Naive thymus-derived CD8-positive, alpha-beta T cell (primary cell): ENCODE measurements around the gene CNTNAP2. TPM values are rescaled to one million over a fixed set of nuclear protein-coding genes. Genes with fewer than 3 reads are reported as not detected.

Experiments
- ATAC-seq, 2 donors: fragments of 150-1000 bp; cut with Tn5 transposase in 1 of 2; sonication (Bioruptor Pico), chemical (Tn5 transposase) in 1 of 2; 1 replicate in 1 of 2; 2 replicates in 1 of 2; pipeline ENCODE4 v1.10.0; 2021; ENCODE audit warnings: mild to moderate bottlenecking in 2 of 2, moderate library complexity in 2 of 2
- POLR2A ChIA-PET: fragments of 350-600 bp; sonication (Branson Sonifier 250); formaldehyde crosslinking; loops from one replicate; lab custom pipeline; 2021; ENCODE audit warnings: antibody characterized with exemption; lab: Charles Lee
- DNase-seq, 10 donors: peaks; one replicate each; pipeline versions ENCODE4 v3.0.0 to v3.0.0-alpha.2; 2020 to 2022
- H3K27ac Mint-ChIP-seq, 10 donors: one replicate each; pipeline ENCODE4 v1.8.0; 2020 to 2022; ENCODE audit warnings: mild to moderate bottlenecking in 10 of 10, mixed read lengths in 10 of 10, moderate library complexity in 4 of 10, inconsistent platforms in 1 of 10
- H3K27me3 Mint-ChIP-seq, 5 donors: one replicate each; pipeline ENCODE4 v1.8.0; 2021 to 2022; ENCODE audit warnings: mixed read lengths in 5 of 5
- H3K36me3 Mint-ChIP-seq, 3 donors: one replicate each; pipeline ENCODE4 v1.8.0; 2020 to 2022; ENCODE audit warnings: mixed read lengths in 3 of 3, mild to moderate bottlenecking in 2 of 3, inconsistent platforms in 1 of 3
- H3K4me1 Mint-ChIP-seq, 4 donors: one replicate each; pipeline ENCODE4 v1.8.0; 2021 to 2022; ENCODE audit warnings: mixed read lengths in 4 of 4
- H3K4me3 Mint-ChIP-seq, 10 donors: one replicate each; pipeline ENCODE4 v1.8.0; 2020 to 2022; ENCODE audit warnings: mild to moderate bottlenecking in 10 of 10, mixed read lengths in 10 of 10, moderate library complexity in 6 of 10, inconsistent platforms in 1 of 10
- H3K9me3 Mint-ChIP-seq, 9 donors: one replicate each; pipeline ENCODE4 v1.8.0; 2020 to 2022; ENCODE audit warnings: mixed read lengths in 9 of 9, mild to moderate bottlenecking in 3 of 9, inconsistent platforms in 1 of 9, moderate library complexity in 1 of 9
- polyA plus RNA-seq, 3 donors: library from polyadenylated mRNA; unstranded; fragments of 300-500 nt; fragmentation: Illumina TruSeq; gene quantifications; one replicate each; pipeline ENCODE4 v1.2.3, GENCODE V29; 2021
- total RNA-seq, 8 experiments: library from RNA in 2 of 8; stranded (reverse) in 2 of 8; gene quantifications; one replicate each; pipeline ENCODE4 v1.2.3 and lab custom pipeline; 2021 to 2026

CNTNAP2 gene
- total and polyA plus RNA-seq, 5 experiments from 2014 or later = 0.12 to 1.5 (median 0.71) TPM; not detected in 1

DNA sequence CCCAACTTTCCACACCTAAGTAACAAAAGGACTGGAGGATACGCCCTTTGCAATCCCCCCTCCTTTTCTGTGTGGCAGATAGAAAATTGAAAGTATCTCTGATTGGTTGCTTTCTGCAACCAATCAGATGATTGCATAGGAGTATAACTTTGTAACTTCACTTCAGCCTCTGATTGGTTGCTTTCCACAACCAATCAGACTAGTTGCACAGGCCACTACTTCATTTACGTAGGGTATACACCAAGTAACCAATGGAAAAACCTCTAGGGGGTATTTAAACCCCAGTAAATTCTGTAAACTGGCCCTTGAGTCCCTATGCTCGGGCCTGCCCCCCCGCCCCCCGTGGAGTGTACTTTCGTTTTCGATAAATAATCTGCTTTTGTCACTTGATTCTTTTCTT is 1080.4 kb downstream of the CNTNAP2 start:
- Mint-ChIP-seq H3K9me3 (peaks cover 0 to 30% (median 6%) of the 10 kb centered on the region in 9 donors), H3K27me3 (no peaks in the 10 kb centered on the region), H3K4me3 (no peak overlapping the region), H3K27ac (no peak overlapping the region), H3K36me3 (no peaks in the 10 kb centered on the region), H3K4me1 (no peaks in the 10 kb centered on the region)
- DNase-seq (no peak), ATAC-seq (no peak)
- POLR2A ChIA-PET = no interaction called here

- Mint-ChIP-seq H3K27me3 (no peaks in the 10 kb centered on the region), H3K4me1 (no peaks in the 10 kb centered on the region), H3K4me3 (no peak overlapping the region), H3K9me3 (peaks cover 0 to 15% (median 3%) of the 10 kb centered on the region in 9 donors), H3K27ac (no peak overlapping the region), H3K36me3 (no peaks in the 10 kb centered on the region)
- no peak for DNase-seq
- no peak for ATAC-seq
- POLR2A ChIA-PET = interaction anchor here (0.7 kb wide), 1 partner anchor 31 kb away, joined by 3 read pairs; no protein-coding TSS in a partner anchor
Observed at GRCh38 chr7:147199868-147200267, 1083.3 kb downstream of the CNTNAP2 start.

GRCh38 chr7:147207988-147208387 is 1091.4 kb downstream of the CNTNAP2 start:
- no peaks in the 10 kb centered on the region for H3K36me3 Mint-ChIP-seq
- ATAC-seq = no peak
- DNase-seq = no peak
- no peak overlapping the region for H3K4me3 Mint-ChIP-seq
- H3K9me3 Mint-ChIP-seq = peaks cover 0 to 14% (median 3%) of the 10 kb centered on the region in 9 donors
- POLR2A ChIA-PET = no interaction called here
- no peaks in the 10 kb centered on the region for H3K4me1 Mint-ChIP-seq
- H3K27me3 Mint-ChIP-seq = no peaks in the 10 kb centered on the region
- H3K27ac Mint-ChIP-seq = no peak overlapping the region

- no peaks in the 10 kb centered on the region for H3K36me3 Mint-ChIP-seq
- no peaks in the 10 kb centered on the region for H3K27me3 Mint-ChIP-seq
- ATAC-seq (no peak), DNase-seq (no peak)
- no peaks in the 10 kb centered on the region for H3K4me1 Mint-ChIP-seq
- H3K27ac Mint-ChIP-seq = no peak overlapping the region
- peaks cover 7 to 55% (median 16%) of the 10 kb centered on the region in 9 donors for H3K9me3 Mint-ChIP-seq
- POLR2A ChIA-PET = no interaction called here
- H3K4me3 Mint-ChIP-seq = no peak overlapping the region
Observed at GRCh38 chr7:147231275-147231674, 1114.7 kb downstream of the CNTNAP2 start.

DNA sequence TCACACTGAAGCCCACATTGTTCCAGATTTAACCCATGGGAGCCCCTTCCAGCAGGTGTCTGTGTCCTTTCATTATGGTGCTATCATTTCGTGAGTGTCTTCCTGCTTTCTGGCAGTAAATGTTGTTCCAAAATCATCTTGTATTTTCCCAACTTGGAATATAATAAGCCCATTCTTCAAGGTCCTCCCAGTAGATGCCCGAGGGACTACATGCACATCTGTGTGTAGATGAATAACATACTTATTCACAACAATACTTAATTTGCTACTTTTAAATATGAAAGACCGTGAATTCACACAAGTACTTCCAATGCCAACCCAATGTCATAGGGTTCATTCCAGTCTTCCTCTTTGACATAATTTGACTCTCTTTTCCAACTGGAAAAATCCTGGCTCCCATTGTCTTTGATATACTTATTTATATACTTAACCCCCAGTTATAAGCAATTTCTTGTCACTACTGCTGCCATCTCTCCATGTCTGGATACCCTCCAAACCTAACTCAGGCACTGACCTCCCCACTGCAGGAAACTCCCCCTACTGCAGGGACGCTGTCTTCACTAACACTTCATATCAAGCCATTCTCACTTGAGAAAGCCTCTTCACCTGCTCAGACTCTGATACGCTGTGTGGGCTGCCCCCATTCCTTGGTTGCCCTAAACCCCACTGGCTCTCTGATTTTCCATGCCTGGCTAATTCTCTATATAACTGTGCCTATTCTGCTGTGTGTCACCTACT is 1119.2 kb downstream of the CNTNAP2 start:
- Mint-ChIP-seq H3K27ac (no peak overlapping the region), H3K27me3 (no peaks in the 10 kb centered on the region), H3K4me3 (no peak overlapping the region), H3K9me3 (peaks cover 0 to 36% (median 9%) of the 10 kb centered on the region in 9 donors), H3K4me1 (no peaks in the 10 kb centered on the region), H3K36me3 (no peaks in the 10 kb centered on the region)
- POLR2A ChIA-PET = no interaction called here
- ATAC-seq (no peak), DNase-seq (no peak)

- H3K36me3 Mint-ChIP-seq = no peaks in the 10 kb centered on the region
- no peaks in the 10 kb centered on the region for H3K27me3 Mint-ChIP-seq
- H3K4me1 Mint-ChIP-seq = peaks cover 0 to 2% (median 0%) of the 10 kb centered on the region in 4 donors
- DNase-seq (no peak), ATAC-seq (no peak)
- no peak overlapping the region for H3K27ac Mint-ChIP-seq
- H3K4me3 Mint-ChIP-seq = no peak overlapping the region
- POLR2A ChIA-PET = no interaction called here
- H3K9me3 Mint-ChIP-seq = peaks cover 0 to 17% (median 6%) of the 10 kb centered on the region in 9 donors
Observed at GRCh38 chr7:147240468-147240867, 1123.9 kb downstream of the CNTNAP2 start.

DNA sequence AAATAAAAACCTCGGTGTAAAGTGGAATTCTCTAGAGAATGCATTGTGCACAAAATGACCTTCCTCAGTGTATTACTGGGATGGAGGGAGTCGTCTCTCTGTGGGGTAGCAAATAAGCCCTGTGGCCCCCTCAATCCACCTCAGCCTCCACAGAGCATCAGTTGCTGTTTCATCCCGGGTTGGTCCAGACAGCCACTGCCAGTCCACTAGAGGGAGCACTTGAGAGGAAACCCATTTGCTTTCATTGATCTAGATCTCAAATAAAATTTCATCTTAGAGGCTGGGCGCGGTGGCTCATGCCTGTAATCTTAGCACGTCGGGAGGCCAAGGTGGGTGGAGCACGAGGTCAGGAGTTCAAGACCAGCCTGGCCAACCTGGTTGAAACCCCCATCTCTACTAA is 1128.7 kb downstream of the CNTNAP2 start:
- POLR2A ChIA-PET = no interaction called here
- Mint-ChIP-seq H3K27ac (no peak overlapping the region), H3K4me3 (no peak overlapping the region), H3K27me3 (no peaks in the 10 kb centered on the region), H3K9me3 (peaks cover 0 to 17% (median 6%) of the 10 kb centered on the region in 9 donors), H3K4me1 (peaks cover 0 to 2% (median 0%) of the 10 kb centered on the region in 4 donors), H3K36me3 (no peaks in the 10 kb centered on the region)
- peak in 1 of 10 donors; percentile 3 for DNase-seq
- no peak for ATAC-seq

GRCh38 chr7:147249956-147250355 is 1133.4 kb downstream of the CNTNAP2 start:
- no peak for DNase-seq
- no peak for ATAC-seq
- POLR2A ChIA-PET = no interaction called here
- Mint-ChIP-seq H3K9me3 (peaks cover 0 to 26% (median 5%) of the 10 kb centered on the region in 9 donors), H3K4me3 (no peak overlapping the region), H3K27ac (no peak overlapping the region), H3K36me3 (no peaks in the 10 kb centered on the region), H3K27me3 (no peaks in the 10 kb centered on the region), H3K4me1 (peaks cover 0 to 2% (median 0%) of the 10 kb centered on the region in 4 donors)

- ATAC-seq (no peak), DNase-seq (no peak)
- H3K4me3 Mint-ChIP-seq = no peak overlapping the region
- no peak overlapping the region for H3K27ac Mint-ChIP-seq
- H3K27me3 Mint-ChIP-seq = no peaks in the 10 kb centered on the region
- H3K4me1 Mint-ChIP-seq = no peaks in the 10 kb centered on the region
- peaks cover 0 to 36% (median 8%) of the 10 kb centered on the region in 9 donors for H3K9me3 Mint-ChIP-seq
- POLR2A ChIA-PET = no interaction called here
- H3K36me3 Mint-ChIP-seq = no peaks in the 10 kb centered on the region
Observed at GRCh38 chr7:147251751-147252325, 1135.2 kb downstream of the CNTNAP2 start.

GRCh38 chr7:147261693-147262092 is 1145.1 kb downstream of the CNTNAP2 start:
- Mint-ChIP-seq H3K4me1 (no peaks in the 10 kb centered on the region), H3K36me3 (no peaks in the 10 kb centered on the region), H3K27ac (no peak overlapping the region), H3K27me3 (no peaks in the 10 kb centered on the region), H3K9me3 (peaks cover 0 to 14% (median 5%) of the 10 kb centered on the region in 9 donors), H3K4me3 (no peak overlapping the region)
- no peak for DNase-seq
- ATAC-seq = no peak
- POLR2A ChIA-PET = no interaction called here

DNA sequence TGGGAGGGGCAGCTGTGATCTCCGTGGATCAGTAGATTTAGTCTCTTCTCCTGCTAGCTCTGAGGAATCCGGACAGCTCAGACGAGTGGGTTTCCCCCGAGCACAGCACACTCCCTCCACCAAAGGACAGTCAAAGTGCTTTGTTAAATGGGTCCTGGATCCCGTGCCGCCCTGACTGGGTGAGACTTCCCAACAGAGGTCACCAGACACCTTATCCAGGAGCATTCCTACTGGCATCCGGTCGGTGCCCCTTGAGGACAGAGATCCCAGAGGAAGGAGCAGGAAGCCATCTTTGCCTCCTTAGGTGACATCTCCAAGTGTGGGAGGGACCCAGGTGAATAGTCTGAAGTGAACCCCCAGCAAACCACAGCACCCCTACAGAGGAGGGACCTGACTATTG is 1148.9 kb downstream of the CNTNAP2 start:
- no peak for ATAC-seq
- POLR2A ChIA-PET = no interaction called here
- no peaks in the 10 kb centered on the region for H3K36me3 Mint-ChIP-seq

DNA sequence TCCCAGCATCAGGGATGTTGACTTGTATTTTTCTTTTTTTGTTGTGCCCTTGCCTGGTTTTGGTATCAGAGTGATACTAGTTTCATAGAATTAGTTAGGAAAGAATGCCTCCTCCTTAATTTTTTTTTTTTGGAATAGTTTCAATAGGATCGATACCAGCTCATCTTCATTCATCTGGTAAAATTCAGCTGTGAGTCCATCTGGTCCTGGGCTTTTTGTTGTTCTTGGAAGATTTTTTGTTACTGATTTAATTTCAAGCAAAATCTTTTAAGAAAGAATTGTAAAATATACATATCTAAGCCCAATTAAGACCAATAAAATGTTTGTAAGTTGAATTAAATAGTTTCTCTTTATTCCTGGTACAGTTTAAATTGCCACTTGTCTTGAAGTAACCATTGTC is 1159.5 kb downstream of the CNTNAP2 start:
- DNase-seq (no peak), ATAC-seq (no peak)
- Mint-ChIP-seq H3K36me3 (no peaks in the 10 kb centered on the region), H3K4me1 (no peaks in the 10 kb centered on the region), H3K9me3 (peaks cover 0 to 32% (median 12%) of the 10 kb centered on the region in 9 donors), H3K4me3 (no peak overlapping the region), H3K27me3 (no peaks in the 10 kb centered on the region), H3K27ac (no peak overlapping the region)
- POLR2A ChIA-PET = no interaction called here

More for the DNA sequence above, 1148.9 kb downstream of the CNTNAP2 start:
- Mint-ChIP-seq H3K4me1 (no peaks in the 10 kb centered on the region), H3K27ac (no peak overlapping the region), H3K4me3 (no peak overlapping the region), H3K9me3 (peaks cover 0 to 11% (median 3%) of the 10 kb centered on the region in 9 donors), H3K27me3 (no peaks in the 10 kb centered on the region)
- DNase-seq = no peak

- POLR2A ChIA-PET = no interaction called here
- H3K27me3 Mint-ChIP-seq = no peaks in the 10 kb centered on the region
- no peak overlapping the region for H3K27ac Mint-ChIP-seq
Observed at GRCh38 chr7:147276783-147277370, 1160.3 kb downstream of the CNTNAP2 start.

More at GRCh38 chr7:147276783-147277370, 1160.3 kb downstream of the CNTNAP2 start:
- H3K36me3 Mint-ChIP-seq = no peaks in the 10 kb centered on the region
- H3K9me3 Mint-ChIP-seq = peaks cover 0 to 32% (median 10%) of the 10 kb centered on the region in 9 donors
- no peaks in the 10 kb centered on the region for H3K4me1 Mint-ChIP-seq
- no peak for ATAC-seq
- H3K4me3 Mint-ChIP-seq = no peak overlapping the region
- DNase-seq = no peak
